Activated CD4-positive, CD25-positive, alpha-beta regulatory T cell (primary cell): ENCODE results near the gene DNM1.

Experiments
- DNase-seq, 4 experiments: peaks; one replicate each; lab custom pipeline; 2025; lab: John Stamatoyannopoulos, UW

Gene DNM1

DNA sequence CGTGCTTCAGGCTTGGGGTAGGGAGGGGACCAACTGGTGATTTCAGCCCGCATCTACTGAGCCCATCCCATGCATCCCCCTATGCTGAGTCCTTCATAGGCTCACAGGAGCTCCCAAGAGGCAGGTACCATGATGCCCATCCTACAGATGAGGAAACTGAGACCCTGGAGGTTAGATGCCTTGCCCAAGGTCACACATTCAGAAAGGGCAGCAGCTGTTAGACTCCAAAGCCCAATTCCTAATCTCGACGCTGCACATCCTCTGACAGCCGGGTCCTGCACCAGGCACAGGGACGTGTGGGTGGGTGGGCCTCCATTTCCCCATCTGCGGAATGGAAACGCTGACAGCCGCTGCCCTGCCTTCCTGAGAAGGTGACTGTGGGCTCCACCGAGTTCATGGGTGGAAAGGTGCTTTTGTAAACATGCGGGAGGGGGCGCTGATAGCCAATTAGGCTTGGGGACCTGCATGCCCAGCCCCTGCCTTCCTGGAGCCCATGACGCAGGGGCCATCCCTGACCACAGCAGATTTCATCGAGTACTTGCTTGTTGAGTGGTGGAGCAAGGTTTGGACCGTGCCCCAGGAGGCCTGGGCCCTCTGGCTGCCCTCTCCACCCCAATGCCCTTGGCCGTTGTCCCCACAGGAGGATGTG lies 2.2 kb downstream of the DNM1 start:
- no peak for DNase-seq

DNA sequence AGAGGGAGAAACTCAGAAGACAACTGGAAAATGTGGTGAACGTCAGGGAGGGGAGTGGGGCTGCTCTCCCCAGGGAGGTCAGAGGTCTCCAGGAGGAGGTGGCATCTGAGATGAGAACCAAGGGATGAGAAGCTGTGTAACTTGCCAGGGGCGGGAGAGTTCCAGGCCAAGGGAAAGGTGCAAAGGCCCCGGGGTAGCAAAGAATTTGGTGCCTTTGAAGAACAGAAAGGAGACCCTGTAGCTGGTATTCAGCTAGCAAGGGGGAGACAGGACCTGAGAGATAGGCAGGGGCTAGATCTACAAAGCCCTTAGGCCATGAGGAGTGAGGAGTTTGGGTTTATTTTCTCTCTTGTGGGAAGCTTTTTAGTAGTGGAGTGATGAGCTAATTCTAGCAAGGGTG lies 3.3 kb downstream of the DNM1 start:
- DNase-seq: no peak

DNA sequence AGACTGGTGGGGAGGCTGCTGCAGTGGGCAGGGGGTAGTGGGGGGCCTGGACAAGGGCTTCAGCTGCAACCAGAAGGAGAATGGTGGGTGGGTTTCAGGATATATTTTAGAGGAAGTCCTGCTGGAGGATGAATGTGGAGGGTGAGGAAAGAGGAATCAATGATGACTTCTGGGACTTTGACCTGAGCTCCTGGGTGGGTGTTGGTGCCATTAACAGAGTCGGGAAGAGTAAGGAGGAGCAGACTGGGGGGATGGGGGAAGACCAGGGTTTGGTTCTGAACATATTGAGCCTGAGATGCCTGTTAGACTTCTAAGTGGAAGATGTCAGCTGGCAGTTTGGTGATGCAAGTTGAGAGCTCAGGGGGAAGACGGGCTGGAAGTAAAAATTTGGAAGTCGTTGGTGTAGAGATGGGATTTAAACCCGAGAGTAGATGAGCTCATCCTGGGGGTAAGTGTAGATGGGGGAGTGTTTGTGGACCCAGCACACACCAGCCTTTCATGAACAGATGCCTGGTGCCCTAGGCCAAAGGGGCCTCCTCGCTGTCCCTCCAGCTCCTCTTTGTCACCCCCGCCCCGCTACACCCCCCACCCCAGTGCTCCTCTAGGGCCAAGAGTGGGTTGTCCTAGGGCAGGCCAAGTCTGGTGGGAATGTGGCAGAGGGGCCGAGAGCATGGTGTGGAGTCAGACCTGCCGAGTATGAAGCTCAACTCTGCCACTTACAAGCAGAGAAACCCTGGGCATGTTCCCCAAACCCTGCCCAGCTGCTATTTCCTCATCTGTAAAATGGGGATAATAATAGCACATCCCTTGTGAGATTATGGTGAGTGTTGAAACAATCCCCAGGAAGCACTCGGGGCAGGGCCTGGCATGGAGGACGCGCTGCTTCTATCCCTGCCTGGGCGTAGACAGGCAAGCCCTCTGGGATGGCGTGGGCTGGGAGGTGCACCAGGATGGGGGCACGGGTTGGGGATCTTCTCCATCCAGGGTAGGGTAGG lies 4.0 kb downstream of the DNM1 start:
- DNase-seq: no peak

DNA sequence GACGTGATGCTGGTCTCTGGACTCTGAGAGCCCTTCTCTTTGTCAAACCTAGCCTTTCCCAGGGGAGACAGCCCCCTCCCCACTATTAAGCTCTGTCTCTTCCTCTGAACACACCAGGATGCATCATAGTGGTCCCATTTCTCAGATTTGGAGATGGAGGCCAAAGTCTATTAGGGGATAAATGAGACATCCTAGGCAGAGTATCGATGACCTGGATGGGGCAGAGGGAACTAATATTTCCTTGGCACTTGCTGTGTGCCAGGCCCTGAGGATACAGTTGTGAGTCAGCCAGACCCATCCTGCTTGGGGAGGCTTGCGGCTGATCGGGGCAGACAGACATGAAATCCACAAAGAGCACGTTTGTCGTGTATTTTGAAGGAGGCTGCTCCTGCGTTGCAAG lies 5.2 kb downstream of the DNM1 start:
- no peak for DNase-seq

DNA sequence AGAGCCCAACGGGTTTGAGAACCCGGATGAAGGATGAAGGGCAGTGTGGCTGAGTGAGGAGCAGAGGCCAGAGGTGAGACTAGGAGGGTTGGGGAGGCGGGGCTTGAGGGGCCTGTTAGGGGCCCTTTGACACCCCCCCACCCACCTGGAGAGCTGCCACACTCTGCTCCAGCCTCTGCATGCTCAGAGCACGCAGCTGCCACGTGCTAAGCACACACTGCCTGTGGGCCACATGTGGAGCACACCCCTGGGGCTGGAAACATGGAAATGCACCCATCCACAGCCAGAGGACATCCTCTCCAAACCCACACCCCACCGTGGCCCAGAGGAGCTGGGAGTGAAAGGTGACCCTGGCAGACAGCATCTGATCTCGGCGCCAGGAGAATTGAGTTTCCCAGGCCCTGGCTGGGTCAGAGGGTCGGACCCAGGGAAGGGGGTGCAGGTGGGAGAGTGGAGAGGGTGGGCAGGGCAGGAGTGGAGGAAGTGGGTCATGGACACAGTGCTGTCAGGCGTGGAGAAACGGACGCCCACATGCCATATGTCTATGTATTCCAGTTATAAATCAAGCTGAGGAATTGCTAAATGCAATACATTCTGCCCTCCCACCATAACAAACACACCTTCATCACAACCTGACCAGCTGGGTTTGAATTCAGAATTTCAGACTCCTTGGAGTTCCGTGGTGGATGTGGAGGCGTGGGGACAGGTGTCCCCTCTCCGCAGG lies 5.9 kb downstream of the DNM1 start:
- DNase-seq: no peak

DNA sequence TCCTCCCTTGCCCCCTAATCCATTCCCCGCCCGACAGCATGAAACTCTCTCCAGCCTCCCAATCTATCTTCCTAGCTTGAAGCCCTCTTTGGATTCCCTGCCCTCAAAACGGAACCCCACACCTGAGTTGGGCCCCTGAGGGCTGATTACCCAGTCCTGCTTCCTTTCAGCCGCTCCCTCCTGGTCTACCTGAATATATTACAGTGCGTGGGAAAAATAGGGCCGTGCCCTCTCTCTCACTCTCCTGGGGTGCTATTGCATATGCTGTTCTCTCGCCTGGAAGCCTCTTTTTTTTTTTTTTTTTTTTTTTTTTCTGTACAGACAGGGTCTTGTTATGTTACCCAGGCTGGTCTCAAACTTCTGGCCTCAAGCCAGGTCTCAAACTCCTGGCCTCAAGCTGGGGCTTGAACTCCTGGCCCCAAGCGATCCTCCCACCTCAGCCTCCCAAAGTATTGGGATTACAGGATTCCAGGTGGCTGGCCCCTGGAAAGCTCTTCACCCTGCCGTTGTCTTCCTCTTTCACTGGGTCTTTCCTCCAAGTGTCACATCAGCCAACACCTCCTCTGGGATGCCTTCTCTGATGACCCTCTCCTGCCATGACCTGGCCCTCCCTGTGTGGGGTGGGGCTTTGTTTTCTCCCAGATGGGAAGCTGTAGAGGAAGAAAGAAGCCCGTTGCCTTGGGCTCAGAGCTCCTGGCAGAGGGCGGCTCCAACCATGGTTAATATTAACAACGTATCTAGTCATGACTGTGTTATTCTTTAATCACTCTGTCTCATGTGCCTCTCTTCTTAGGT lies 8.2 kb downstream of the DNM1 start:
- DNase-seq: no peak

DNA sequence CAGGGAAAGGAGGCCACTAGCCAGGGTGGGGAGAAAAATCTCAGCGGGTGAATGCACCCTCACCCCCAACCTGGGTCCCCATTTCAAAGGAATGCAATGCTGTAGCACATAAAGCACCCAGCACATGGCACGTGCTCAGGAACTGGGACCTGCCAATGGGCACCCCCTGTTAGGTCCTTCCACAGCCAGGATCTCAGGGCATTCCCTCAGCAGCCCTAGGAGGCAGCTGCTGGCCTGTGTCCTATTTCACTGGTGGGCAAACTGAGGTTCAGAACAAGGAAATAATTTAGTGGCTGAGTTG lies 8.8 kb downstream of the DNM1 start:
- no peak for DNase-seq

DNA sequence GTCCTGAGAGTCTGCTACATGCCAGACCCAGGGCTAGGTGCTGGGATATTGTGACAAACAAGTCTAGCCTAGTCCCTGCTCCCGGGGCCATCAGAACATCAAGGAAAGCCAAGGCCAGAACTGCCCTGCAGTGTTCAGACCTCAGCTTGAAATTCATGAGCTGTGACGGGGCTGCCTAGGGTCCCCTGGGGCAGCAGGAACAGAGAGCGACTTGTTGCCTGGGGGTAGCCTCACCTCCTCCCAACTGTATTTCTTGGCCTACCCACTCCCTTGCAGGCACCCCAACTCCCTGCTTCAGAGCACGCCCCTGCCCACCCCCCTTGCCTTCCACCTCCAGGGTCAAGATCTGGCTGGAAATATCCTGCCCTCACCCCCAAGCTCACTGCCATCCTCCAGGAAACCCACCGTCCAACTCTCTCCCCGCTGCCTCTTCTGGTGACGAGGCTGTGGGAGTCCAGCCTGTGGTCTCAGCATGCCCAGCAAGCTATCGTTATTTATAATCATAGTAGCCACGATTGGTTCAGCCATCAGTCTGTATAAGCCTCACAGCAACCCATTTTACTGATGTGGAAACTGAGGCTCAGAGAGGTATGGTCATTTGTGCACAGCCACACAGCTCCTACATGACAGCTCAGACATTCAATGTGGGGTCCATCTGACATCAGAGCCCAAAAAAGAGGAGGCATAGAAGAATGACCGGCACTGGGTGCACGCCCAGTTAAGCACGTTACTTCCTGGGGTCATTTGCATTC lies 10.7 kb downstream of the DNM1 start:
- DNase-seq: no peak

DNA sequence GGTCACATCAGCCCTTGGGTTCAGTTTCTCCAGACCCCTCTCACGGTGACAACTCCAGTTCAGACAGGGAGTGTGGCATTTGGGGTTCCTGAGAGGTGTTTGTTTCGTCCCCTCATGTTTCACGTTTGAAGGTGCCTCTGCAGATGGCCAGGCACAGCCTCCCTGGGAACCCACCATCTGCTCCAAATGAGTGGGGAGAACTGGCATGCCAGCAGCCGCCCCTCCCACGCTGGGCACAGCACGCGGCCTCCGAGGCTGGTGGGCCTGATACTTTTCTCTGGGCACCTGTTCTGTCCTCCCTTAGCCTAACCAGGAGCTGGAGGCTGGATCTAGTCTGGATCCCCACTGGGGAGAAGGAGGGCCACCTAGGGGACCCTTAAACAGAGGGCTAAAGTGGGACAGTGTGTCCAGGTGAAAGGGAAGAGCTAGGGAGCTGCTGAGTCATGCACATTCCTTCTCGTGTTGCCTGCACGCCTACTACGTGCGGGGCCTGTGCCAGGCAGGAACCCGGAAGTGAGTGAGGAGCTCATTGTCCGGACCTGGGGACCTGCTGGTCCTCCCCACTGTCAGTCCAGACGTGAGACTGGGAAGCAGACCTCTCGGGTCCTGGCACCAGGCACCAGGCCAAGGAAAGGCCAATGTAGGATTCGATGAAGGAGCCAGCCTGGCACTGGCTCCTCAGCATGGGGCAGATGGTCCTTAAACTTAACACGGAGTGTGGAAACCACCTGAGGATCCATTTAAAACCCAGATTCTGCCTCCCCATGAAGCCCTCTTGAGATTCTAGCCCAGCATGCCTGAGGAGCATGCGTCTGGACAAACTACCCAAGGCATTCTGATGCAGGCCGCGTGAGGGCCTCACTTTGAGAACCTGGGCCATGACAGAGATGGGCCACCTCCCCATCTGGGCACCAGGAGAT lies 11.7 kb downstream of the DNM1 start:
- no peak for DNase-seq

DNA sequence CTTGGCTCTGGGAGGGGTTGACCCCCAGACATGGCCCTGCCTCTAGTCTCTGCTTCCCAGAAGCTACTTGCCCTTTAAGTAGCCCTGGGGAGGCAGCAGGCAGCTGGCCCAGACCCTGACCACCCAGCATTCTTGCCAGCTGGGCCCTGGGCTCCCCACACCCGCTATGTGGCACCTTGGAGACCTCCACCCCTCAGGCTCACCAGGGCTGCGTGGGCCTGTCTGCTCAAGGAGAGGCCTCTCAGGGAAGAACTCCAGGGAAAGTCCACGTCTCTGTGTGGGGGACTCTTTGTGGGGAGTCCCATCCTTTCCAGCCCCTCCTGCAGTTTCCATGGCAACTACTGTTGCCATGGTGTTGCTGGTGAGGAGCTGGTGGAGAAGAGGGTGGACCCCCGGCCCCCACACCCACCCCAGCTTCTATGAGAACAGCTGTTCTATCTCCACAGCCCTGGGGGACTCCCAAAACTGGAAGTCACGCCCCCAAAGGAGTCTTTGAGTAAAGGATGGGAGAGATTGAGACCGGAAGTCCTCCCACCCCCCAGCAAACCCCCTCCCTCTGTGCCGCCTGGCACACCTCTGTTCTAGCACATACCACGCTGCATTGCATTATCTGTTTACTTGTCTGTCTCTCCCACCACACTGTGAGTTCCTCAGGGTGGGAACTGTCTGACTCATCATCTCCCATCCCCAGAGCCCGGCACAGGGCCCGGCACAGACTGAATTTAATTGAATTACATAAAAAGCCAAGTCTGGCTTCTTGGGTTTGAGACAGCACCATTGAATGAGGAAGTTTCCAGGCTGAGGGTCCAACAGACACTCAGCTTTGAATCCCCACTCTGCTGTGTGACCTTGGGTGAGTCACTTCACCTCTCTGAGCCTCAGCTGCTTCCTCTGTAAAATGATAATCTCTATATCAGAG lies 12.6 kb downstream of the DNM1 start:
- no peak for DNase-seq

DNA sequence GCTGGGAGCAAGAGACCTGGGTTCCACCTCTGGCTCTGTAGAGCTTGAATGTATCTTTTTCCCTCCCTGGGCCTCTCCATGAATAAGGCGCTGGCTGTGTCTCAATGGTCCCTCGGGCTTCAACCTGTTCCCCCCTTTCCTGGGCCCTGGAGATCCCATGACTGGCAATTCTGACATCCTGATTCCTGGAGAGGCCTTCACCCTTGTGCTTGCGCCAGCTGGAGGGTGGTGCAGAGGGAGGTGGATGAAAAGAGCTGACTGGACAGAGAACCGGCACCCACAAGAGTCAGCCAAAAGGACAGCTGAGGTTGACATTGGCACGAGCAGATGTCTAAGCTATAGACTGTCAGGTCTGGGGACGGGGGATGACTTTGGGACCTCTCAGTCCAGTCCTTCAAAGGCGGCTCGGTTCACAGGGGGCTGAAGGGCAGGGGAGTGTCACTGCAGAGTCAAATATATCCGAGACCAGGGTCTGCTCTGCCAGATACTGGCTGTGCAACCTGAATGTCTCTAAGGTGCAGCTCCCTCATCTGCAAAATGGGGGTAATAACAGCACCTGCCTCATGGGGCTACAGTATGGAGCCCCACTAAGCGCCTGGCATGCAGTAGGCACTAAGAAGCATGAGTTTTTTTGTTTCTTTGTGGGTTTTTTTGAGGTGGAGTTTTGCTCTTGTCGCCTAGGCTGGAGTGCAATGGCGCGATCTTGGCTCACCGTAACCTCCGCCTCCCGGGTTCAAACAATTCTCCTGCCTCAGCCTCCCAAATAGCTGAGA lies 13.8 kb downstream of the DNM1 start:
- DNase-seq: no peak

DNA sequence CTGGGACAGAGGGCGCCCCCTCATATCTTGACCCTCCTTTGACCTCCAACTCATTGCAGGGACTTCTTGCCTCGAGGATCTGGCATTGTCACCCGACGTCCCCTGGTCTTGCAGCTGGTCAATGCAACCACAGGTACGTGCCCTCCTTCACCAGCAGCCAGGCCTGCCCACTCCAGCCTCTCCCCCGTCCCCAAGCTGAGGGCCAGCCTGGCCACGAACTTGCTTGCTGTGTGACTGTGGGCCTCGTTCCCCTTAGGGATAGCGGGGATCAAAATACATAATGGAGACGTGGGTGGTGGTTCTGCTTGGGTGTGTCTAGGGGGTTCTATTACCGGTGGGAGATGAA lies 15.0 kb downstream of the DNM1 start:
- DNase-seq: no peak

DNA sequence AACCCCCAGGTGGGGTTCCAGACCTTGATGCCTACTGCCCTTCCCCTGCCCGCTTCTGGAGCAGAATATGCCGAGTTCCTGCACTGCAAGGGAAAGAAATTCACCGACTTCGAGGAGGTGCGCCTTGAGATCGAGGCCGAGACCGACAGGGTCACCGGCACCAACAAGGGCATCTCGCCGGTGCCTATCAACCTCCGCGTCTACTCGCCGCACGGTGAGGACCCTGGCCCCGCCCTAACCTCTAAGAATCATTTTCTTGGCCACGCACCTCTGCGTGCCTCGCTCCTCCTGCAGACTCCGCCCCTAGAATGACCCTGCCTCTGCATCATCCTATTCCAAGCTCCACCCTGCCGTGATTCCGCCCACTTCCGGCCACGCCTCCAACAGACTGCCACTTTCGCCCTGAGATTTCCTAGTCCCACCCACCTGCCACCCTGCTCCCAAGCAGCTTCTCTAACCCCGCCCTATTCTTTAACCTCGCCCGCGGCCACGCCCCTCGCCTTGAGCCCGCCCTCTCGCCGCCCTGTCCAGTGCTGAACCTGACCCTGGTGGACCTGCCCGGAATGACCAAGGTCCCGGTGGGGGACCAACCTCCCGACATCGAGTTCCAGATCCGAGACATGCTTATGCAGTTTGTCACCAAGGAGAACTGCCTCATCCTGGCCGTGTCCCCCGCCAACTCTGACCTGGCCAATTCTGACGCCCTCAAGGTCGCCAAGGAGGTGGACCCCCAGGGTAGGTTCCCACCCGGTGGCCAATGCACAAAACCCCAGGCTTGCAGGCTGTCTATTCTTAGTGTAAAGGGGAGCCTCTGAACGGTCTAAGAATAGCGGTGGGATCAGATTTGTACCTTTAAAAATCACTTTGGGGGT lies 15.6 kb downstream of the DNM1 start:
- peak; percentile 67 to 87 (median 70) for DNase-seq

DNA sequence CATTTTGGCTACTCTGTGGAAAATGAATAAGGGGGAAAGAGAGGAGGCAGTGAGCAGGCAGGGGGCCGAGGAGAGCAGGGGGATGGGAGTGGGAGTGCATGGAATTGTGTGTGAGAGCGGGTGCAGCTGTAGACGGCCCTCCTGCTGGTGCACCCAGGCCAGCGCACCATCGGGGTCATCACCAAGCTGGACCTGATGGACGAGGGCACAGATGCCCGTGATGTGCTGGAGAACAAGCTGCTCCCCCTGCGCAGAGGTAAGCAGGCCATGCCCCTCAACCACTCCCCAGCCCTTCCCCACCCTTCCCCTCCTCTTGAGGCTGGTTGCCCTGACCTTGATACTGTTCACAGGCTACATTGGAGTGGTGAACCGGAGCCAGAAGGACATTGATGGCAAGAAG lies 16.7 kb downstream of the DNM1 start:
- no peak for DNase-seq

DNA sequence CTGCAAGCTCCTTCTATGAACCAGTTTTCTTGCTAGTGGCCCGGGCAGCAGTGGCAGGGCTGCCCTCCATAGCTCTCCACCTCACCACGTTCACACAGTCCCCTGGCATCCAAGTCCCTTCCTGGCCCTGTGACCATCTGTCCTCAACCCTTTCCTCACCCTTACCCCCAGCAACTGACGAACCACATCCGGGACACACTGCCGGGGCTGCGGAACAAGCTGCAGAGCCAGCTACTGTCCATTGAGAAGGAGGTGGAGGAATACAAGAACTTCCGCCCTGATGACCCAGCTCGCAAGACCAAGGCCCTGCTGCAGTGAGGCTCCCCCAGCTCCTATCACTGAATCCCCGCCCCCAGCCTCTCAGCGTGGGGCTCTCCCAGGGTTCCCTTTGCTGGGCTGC lies 18.8 kb downstream of the DNM1 start:
- no peak for DNase-seq

DNA sequence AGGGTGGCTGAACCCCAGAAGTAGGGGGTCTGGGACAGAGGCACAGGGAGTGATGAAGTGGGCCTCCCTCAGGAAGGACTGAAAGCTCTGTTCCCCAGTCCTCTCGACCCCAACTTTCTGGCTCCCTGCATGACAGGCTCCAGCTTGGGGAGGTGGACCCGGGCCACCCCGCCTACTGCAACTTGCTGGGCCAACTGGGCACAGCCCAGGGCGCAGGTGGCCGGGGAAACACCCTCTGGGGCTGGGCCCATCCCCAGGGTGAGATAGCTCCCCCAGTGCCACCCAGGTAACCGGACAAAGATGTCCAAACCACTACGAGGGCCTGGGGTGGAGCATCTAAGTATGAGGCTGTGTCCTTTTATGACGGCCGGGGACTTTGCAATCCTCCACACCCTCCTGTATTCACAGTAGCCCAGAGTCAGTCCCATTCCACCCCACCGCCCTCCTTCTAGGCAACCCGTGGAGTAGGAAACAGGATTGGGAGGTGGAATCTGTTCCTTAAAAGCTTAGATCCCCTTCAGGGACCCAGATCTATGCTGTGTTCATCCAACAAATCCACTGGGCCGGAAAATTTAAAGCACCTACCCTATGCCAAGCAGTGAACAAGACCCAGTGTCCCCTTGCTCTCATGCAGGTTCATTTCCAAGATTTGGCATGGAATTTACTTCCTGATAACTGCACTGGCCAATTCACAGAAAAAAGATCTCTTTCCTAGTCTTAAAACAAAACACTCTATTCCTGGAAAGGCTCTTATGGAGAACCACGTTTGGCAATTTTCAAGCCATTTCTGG lies 19.9 kb downstream of the DNM1 start:
- no peak for DNase-seq

DNA sequence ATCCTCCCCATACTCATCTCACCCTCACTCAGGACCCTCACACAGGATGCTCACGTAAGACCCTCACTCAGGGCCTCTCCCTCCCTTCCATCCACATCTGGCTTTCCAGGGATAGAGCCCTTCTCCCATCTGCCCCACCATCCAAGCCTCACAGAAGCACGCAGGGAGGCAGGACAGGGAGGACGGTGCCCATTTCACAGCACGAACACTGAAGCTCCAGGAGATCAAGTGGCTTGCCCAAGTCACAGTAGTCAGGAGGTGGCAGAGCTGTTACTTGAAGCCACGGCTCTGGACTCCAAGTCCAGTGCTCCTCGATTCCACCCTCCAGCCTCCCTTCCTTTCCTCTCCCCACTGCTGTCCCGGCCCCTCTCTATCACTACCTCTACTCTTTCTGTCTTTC lies 21.7 kb downstream of the DNM1 start:
- no peak for DNase-seq
